GM12892 (cell line): ENCODE results near the gene TNFRSF4.

Source experiments
- POLR2A ChIP-seq: IDR thresholded peaks from 2 replicates; pipeline ENCODE4 v1.6.1; 2011; ENCODE audit warnings: low read depth, low read length, control low read depth
- POLR2AphosphoS5 ChIP-seq: IDR thresholded peaks from 2 replicates; pipeline ENCODE4 v1.6.1; 2011; ENCODE audit warnings: low read depth, low read length, control low read depth
- TAF1 ChIP-seq: IDR thresholded peaks from 2 replicates; pipeline ENCODE4 v1.6.1; 2011; ENCODE audit warnings: low read depth, mild to moderate bottlenecking, control low read depth, low read length, borderline replicate concordance

GRCh38 chr1:1187938-1188337 lies 26.0 kb downstream of the TNFRSF4 start:
- TF ChIP-seq POLR2AphosphoS5 (no peak), POLR2A (no peak), TAF1 (no peak)
